G401.6 (cell line): ENCODE data around the gene LMBRD1.
"Not testable (repeated sequence)": the region's sequence is repeated elsewhere in the genome, so short reads cannot be mapped to it uniquely, and the experiment has no call there.

Experiments
- FAIRE-seq: peaks from 2 replicates; lab custom pipeline; 2012; peaks lifted over from hg19 to GRCh38; lab: Jason Lieb, UNC

Gene LMBRD1

GRCh38 chr6:69796073-69796641 lies 653 bp downstream of the LMBRD1 start:
- FAIRE-seq = peak; percentile 15

GRCh38 chr6:69795469-69796072 lies 1.2 kb downstream of the LMBRD1 start:
- no peak for FAIRE-seq

- FAIRE-seq = no peak
Measured at GRCh38 chr6:69792292-69792691, 4.5 kb downstream of the LMBRD1 start.

- no peak for FAIRE-seq
Measured at GRCh38 chr6:69791065-69791471, 5.7 kb downstream of the LMBRD1 start.

GRCh38 chr6:69790629-69791028 lies 6.2 kb downstream of the LMBRD1 start:
- no peak for FAIRE-seq

GRCh38 chr6:69789578-69789977 lies 7.2 kb downstream of the LMBRD1 start:
- FAIRE-seq = no peak

- not testable (repeated sequence) for FAIRE-seq
Measured at GRCh38 chr6:69787436-69787835, 9.4 kb downstream of the LMBRD1 start.

- no peak for FAIRE-seq
Measured at GRCh38 chr6:69785697-69786096, 11.1 kb downstream of the LMBRD1 start.

- FAIRE-seq = no peak
Measured at GRCh38 chr6:69784595-69785377, 12.0 kb downstream of the LMBRD1 start.

- no peak for FAIRE-seq
Measured at GRCh38 chr6:69783108-69783507, 13.7 kb downstream of the LMBRD1 start.

- FAIRE-seq = no peak
Measured at GRCh38 chr6:69780585-69781178, 16.1 kb downstream of the LMBRD1 start.

GRCh38 chr6:69775941-69776340 lies 20.9 kb downstream of the LMBRD1 start:
- no peak for FAIRE-seq

GRCh38 chr6:69775585-69775849 lies 21.3 kb downstream of the LMBRD1 start:
- no peak for FAIRE-seq

- no peak for FAIRE-seq
Measured at GRCh38 chr6:69774740-69775584, 21.8 kb downstream of the LMBRD1 start.

GRCh38 chr6:69771158-69771906 lies 25.5 kb downstream of the LMBRD1 start:
- no peak for FAIRE-seq

GRCh38 chr6:69768664-69769063 lies 28.1 kb downstream of the LMBRD1 start:
- peak; percentile 78 for FAIRE-seq

GRCh38 chr6:69763763-69764162 lies 33.0 kb downstream of the LMBRD1 start:
- no peak for FAIRE-seq

- no peak for FAIRE-seq
Measured at GRCh38 chr6:69761853-69762252, 35.0 kb downstream of the LMBRD1 start.

GRCh38 chr6:69758214-69758613 lies 38.6 kb downstream of the LMBRD1 start:
- no peak for FAIRE-seq

- no peak for FAIRE-seq
Measured at GRCh38 chr6:69756907-69757306, 39.9 kb downstream of the LMBRD1 start.

- no peak for FAIRE-seq
Measured at GRCh38 chr6:69756366-69756765, 40.4 kb downstream of the LMBRD1 start.

GRCh38 chr6:69735027-69735426 lies 61.8 kb downstream of the LMBRD1 start:
- no peak for FAIRE-seq
